ENCODE measurements around the gene SUSD4.

Gene SUSD4

DNA sequence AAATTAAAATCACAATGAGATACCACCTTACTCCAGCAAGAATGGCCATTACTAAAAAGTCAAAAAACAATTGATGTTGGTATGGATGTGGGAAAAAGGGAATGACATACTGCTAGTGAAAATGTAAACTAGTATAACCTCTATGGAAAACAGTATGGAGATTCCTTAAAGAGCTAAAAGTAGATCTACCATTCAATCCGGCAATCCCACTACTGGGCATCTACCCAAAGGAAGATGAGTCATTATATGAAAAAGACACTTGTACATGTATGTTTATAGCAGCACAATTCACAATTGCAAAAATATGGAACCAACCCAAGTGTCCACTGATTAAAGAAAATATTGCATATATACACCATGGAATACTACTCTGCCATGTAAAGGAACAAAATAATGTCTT is 37.2 kb downstream of the SUSD4 start:
- no peak for DNase-seq

DNA sequence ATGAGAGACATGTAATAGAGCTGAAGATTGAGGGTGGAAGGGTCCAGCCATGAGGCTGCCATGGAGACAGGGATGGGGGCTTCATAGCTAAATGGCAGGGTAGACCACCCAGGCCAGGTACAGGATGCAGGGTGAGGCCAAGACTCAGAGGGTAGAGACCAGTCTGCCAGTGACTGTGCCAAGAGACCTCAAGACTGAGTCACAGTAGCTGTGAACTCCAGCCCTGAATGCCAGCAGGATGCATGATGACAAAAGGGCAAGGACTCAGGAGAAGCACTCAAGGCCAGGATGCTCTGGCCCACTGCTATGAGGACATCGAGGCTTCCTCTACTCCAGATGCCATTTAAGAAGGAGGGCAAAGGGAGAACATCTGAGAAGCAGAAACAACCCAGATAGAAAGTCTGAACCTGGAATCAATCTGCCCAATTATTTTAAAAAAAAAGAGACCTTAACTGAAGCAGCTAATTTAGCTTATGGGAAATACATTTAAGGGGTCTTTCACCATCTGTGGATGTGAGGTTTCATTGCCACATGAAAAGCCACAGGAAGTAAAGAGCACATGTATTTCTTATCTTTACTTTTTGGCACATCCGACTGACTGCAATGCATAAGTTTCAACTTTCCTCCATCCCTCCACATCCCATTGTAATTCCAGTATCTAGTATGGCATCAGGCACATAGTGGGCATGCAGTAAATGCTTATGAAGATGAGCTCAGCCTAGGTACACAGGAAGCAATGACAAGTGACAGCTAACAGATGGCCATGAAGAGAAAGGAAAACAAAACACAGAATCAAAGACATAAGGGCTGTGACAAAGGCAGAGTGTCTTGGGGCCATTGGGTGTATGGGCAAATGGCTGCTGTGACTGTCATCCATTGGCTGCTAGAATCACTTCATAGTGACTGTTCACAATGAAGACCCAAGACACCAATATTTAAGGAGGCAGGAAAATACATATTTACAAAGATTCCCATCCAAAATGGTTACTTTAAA is 40.2 kb downstream of the SUSD4 start:
- no peak for DNase-seq

DNA sequence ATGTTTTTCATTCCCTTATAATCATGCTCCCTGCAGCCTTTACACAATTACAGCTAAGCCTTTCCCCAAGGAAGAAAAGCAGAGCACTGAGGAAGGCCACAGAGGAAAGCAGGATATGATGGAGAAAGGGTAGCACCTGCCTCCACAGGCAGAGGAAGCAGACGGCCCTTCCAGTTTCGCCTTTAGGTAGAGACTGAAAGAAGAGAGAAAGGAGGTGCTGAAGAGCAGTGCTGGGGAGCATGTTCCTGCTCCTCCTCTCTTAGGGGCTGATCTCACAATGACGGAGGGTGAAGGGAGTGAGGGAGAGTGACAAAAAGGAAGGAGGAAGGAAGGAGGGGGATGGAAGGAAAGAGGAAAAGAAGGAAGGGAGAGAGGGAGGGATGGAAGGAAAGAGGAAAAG is 41.1 kb downstream of the SUSD4 start:
- no peak for DNase-seq

DNA sequence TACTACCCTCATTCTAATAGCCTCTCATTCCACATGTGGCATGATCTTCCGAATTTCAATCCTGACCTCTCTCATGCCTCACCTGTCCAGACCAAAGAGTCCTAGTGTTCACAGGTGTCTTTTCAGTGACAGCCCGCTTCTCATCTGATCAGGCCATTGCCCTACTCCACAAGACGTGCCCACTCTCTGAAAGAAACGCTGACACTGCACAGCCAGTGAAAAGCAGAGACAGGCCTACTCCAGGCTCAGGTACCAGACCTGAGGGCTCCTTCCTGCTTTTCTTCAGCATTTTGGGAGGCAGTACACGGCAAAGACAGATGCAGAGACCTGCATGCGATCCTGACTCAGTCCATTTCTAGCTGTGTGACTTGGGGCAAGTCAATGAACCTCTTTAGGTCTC is 43.0 kb downstream of the SUSD4 start:
- DNase-seq: no peak

DNA sequence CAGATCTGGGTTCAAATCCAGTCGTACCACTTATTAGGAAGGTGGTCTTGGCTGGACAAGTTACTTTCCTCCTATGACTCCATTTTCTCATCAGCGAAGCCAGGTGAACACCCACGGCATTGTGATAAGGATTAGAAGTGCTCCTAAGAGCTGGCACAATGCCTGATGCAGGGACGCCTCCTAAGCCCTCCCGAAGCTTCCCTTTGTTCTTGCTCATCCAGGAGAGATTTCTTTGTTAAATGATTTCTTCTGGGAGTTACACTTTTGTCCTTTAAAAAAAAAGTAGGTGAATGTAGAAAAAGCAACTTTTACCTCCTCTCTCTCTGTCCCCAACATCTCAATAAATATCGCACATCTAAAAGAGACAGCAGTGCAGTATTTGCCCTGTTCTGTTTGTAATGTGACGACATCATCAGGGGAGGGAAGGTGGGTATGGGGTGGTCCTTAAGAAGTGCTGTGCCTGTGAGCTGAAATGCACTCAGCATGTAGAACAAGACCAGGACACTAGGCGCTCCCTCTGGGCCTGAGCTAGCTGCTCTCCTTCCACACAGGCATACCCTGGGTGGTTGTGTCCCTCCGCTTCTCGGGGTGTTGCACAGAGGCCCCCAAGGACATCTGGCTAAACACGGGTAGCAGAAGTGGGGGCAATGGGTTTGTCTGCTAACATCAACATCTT is 43.9 kb downstream of the SUSD4 start:
- no peak for DNase-seq

DNA sequence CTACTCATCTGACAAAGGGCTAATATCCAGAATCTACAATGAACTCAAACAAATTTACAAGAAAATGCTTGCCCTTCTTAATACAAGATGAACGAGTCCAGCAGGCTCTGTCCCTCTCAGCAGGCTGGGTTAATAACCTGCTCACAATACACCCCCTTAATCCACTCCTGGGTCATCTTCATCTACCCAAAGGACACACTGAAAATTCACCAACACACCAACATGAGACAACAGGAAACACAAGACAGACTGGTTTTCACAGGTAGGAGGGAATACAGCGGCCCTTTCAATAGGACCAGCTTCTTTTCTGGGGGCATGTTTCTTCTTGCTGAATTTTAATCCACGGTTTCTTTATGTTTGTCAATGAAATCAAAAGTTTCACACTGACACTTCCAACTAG is 44.6 kb downstream of the SUSD4 start:
- no peak for DNase-seq

DNA sequence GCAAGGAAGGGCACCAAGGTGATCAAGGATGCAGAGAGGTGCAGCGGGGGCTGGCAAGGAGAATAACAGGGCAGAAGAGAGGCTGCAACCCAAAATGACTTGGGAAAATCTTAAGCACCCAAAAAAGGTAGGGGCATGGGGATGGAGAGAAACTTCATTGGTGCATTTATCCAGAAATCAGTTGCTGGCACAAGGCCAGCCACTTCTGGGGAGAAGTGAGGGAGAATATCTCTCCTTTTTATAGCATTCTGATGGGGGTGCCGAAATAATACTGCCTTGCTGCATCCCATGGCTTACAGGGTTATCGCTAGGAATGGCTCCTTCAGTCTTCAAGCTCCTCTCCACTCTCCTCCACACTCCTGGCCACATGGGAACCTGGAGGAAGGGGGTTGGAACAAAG is 47.9 kb downstream of the SUSD4 start:
- DNase-seq: no peak

DNA sequence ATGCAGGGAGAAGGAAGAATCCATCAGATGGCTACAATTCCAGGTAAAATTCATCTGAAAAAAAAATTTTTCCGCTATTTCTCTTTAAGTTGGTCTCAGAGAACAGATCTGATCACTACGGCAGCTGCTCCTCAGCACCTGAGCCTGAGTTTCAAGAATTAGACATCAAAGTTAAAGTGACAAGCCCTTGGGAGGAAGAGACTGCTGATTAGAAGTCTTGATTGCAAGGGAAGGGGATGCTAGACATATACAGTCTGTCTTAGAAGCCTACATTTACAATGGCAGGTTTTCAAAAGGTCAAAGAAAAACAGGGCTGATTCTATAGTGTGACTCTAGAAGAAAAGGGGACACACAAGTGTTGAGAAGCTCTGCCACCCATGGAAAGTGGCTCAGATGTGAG is 48.3 kb downstream of the SUSD4 start:
- DNase-seq: no peak

DNA sequence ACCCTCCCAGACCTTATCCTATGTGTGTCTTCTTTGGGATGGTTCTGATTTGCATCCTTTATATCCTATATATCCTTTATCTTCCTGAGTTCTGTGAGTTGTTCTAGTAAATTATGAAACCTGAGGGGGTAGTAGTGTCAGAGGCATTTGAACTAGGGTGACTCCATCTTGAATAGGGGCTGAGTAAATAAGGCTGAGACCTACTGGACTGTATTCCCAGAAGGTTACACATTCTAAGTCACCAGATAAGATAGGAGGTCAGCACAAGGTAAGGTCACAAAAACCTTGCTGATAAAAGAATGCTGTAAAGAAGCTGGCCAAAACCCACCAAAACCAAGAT is 50.6 kb downstream of the SUSD4 start:
- no peak for DNase-seq

DNA sequence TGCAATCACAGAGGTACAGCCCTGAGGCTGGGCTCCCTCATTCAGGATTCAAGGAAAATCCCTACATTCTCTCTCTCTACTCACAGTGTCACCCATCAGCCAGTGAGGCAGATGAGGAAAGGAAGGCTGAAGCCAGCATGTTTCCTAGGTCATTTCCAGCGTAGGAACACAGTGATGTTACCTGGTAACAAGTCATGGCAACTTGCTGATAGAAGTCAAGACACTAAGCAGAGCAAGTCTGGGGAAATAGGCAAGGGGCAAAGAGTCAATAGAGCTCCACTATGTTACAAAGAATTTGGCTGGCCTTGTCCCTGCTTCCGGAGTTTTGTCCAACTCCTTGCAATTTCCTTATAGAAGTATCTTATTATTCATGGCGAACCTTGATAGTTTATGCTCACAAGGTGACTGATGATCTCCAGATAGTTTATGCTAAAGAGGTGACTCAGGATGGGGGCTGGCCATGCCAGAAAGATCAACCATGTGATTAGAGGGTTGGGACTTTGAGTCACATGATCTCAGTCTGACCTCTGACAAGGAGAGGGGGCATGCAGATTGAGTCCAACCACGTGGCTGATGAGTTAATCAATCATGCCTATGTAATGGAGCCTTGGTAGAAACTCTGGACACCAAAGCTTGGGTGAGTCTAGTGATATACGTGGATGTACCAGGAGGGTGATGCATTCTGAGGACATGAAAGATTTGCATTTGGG is 51.1 kb downstream of the SUSD4 start:
- no peak for DNase-seq

DNA sequence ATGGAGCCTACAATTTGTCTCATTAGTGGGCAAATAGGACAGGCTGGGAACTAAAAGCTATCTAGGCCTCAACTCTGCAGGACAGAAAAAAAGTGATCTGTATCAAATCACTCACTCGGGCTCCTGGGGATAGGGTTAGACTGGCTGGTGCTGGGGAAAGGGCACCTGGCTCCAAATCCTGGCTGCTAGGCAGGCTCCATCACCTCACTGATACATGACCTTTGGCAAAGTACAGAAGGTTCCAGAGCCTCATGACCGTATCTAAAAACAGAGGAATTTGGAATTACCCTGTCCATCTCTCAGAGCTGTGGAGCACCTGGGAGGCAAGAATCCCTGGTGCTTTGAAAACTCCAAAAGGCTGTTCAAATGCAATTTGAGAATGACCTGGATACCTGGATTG is 51.7 kb downstream of the SUSD4 start:
- no peak for DNase-seq

DNA sequence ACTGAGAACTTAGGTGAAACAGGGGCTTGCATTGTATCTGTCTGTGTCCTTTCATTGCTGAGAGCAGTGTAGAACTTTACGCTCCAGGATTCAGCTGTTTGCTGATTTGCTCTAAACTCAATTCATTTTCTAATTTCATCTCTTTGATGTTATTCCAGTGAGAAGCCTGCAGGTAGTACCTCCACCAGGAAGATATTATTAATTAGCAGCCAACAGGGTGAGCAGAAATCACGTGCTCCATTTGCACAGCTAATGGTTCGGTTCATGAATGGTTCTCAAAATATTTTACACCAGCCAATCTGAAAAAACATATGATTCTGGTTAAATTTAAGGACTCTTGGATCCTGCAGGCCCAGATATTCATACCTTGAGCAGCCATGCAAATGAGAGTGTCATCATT is 52.1 kb downstream of the SUSD4 start:
- no peak for DNase-seq

DNA sequence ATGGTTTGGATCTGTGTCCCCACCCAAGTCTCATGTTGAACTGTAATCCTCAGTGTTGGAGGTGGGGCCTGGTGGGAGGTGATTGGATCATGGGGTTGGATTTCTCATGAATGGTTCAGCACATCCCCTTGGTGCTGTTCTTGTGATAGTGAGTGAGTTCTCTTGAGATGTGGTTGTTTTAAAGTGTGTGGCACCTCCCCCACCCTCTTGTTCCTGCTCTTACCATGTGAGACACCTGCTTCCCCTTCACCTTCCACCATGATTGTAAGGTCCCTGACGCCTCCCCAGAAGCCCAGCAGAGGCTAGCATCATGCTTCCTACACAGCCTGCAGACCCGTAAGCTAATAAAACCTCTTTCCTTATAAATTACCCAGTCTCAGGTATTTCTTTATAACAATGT is 55.8 kb downstream of the SUSD4 start:
- DNase-seq: no peak

DNA sequence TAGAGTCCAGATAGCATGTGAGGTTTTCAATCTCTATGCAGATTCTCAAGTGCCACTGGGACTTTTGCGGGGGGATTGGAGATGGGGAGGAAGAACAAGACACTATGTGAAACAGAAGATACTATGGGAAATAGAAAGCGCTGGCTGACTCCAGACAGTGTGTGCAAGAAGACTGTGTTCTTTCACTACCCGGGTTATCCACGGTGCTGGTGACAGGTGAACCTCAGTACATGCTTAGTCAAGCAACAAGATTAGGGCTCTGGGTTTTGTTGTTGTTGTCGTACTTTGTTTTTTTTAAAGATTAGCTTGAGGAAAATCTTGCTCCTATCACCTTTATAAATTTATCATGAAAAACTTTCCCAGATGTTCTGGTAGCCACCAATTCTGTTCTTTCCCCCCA is 56.4 kb downstream of the SUSD4 start:
- no peak for DNase-seq

DNA sequence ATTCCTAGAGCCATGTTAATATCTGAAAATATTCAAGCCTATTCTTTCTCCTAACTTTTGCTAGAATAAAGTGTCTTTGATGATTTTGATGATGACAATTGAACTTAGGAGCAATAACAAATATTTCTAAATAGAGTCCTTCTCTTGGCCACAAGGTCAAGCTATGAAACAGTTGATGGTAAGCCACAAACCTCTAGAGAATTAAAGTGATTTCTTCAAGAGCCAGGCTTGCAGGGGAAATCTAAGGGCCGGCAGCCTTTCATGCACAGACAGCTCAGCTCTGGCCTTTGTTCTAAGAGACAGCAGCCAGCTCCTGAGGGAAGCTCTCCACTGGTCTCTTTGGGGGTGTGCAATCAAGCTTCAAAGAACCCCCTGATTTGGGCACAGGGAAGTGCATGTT is 59.0 kb downstream of the SUSD4 start:
- no peak for DNase-seq

DNA sequence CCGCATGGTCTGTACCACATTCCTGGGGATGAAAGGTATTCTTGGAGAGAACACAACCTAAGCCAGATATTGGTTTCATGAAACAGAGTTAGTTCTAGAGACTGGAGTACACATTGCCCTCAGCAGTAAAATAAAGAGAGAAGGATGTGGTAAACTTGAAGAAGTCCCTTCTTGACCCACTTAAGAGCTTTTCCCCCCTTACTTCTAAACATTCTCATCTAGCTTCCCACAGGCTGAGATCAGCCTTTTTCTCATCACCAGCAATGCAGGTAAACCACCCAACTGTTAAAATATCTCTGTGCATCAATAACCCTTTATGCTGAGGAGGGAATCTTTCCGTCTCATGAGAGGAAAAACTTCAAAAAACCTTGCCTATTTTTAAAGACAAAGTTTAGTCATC is 62.6 kb downstream of the SUSD4 start:
- DNase-seq: no peak

DNA sequence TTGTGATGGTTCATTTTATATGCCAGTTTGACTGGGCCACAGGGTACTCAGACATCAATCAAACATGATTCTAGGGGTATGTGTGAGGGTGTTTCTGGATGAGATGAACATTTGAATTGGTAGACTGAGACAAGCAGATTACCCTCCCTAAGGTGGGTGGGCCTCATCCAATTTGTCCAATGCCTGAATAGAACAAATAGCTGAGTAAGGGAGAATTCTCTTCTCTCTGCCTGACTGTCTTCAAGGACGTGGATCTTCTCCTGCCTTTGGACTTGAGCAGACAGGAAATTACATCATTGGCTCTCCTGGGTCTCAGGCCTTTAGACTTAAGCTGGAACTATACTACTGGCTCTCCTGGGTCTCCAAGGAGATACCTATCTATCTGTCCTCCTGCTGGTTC is 64.4 kb downstream of the SUSD4 start:
- DNase-seq: no peak

DNA sequence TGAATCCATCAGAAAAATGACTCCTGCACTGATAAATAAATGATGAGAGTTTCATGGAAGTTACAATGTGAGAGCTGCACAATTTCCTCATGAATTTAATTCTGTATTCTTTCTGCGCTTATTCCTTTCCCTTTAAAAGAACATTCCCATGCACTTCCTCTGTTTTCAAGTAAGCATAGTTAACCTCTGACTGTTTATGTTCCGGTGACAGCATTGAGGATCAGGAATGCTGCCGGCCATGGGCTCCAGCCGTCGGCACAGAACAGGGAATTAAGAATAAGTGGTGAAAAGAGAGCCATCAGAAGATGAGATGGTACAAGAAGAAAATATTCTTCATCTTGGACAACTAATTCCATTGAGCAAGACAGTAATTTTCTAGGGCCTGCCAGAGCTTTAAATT is 65.3 kb downstream of the SUSD4 start:
- DNase-seq: no peak

DNA sequence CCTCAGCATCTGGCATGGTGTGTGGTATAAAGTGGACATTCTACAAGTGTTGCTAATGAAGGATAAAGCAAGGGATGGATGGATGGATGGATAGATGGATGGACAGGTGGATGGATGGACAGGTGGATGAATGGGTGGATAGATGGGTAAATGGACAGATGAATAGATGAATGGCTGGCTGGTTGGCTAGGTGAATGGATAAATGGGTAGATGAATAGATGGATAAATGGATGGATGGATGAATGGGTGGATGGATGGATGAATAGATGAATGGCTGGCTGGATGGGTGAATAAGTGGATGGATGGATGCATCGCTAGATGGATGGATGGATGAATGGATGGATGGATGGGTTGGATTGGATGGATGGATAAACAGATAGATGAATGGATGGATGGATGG is 66.2 kb downstream of the SUSD4 start:
- no peak for DNase-seq

DNA sequence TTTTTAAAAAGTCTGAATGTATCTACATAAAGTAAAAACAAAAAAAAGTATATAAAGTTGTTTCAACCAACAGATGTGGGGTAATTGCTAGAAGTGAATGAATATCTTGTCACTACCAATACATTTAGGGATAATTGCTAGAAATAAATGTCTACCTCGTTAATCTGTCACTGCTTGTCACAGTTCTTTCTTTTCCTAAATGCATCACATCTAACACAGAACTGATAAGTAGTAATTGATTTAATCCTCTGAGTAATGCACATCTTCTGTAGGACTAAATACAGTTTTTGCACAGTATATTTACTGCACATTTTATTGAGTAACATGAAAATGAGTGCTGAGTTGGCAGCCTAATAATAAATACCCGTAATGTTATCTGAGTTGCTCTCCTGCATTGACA is 72.2 kb downstream of the SUSD4 start:
- no peak for DNase-seq

DNA sequence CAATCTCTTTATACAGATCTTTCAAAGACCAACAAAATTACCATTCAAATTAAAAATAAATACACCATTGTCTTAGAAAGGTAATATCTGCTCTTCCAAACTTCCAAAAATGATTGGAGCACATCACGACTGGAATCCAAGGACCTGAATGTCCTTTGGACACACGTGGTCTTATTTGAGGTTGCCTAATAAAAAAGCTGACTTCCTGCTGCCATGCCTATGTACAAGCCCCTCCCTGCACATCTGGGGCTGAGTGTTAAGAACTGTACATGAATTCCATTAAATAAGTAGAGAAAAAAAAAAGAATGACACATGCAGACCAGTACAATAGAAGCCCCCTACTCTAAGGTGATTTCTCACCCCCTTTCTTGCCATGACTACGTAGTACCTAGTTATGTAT is 73.6 kb downstream of the SUSD4 start:
- DNase-seq: no peak

DNA sequence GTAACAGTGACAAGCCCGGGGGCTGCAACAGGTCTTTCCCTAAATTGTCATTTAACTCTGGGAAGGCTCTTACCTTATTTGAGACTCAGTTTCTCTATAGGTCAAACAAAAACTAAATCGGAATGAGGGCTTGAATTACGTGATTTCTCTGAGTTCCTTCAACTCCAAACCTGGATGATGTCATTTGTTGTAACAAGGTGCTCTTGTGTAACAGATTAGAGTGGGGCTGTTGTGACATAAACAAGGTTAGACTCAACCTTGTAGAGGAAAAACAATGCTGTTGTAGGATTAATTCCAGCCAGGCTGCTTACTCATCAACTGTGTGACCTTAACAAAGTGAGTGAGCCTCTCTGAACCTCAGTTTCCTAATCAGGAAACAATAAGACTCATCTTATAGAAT is 74.4 kb downstream of the SUSD4 start:
- DNase-seq: no peak

DNA sequence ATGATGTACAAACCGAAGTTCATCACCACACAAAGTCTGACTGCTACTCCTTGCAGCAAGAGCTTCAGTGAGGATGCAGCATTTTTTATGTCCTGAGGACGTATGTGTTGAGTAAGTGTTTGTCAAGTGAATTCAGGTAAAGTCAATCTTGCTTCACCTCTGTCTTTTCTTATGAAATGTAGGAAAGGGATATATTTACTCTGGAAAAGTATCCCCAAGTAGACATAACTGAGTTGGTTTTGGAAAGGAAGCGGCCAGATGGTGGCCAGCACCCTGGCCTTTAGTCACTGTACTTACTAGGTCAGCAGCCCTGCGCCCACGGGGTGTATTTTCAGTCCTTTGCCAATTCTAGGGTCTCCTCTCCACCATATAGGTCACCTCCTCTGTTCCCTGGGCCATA is 75.2 kb downstream of the SUSD4 start:
- no peak for DNase-seq

DNA sequence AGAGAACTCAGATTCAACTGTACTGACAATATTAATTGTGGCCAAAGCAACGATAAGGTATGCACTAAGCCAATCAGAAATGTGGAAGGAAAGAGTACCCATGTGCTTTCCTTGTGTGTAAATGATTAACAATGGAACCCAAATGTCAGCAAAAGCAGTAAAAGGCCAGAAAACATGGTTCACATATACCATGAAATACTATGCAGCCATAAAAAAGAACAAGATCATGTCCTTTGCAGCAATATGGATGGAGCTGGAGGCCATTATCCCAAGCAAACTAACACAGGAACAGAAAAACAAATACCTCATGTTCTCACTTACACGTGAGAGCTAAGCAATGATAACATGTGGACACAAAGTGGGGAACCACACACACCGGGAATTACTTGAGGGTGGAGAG is 78.5 kb downstream of the SUSD4 start:
- no peak for DNase-seq

Measured in activated naive CD4-positive, alpha-beta T cell (primary cell).